GM23338 (cell line): ENCODE measurements around the gene ARHGEF28. TPM values are rescaled to one million over a fixed set of nuclear protein-coding genes. Genes with fewer than 3 reads are reported as not detected.

Source experiments
- ATAC-seq: fragments of 200-7000 bp; cut with Tn5 transposase; 3 replicates; pipeline ENCODE4 v1.9.1; 2020
- DNase-seq: peaks from one replicate; pipeline ENCODE4 v3.0.0-alpha.2; 2015; ENCODE audit warnings: low spot score
- H2AFZ ChIP-seq: fragments of 200-600 bp; sonication (generic); 2 replicates; pipeline ENCODE4 v1.8.0; 2016; ENCODE audit warnings: antibody characterized with exemption, mild to moderate bottlenecking, moderate library complexity
- H3F3A ChIP-seq: fragments of 200-600 bp; sonication (generic); replicated peaks from 2 replicates; pipeline ENCODE4 v1.8.0; 2017; ENCODE audit warnings: antibody characterized with exemption, mixed run types, low read depth
- H3K27ac ChIP-seq: fragments of 200-600 bp; sonication (generic); 2 replicates; pipeline ENCODE4 v1.6.1; 2016; ENCODE audit warnings: low read depth
- H3K27me3 ChIP-seq: fragments of 200-600 bp; sonication (generic); 2 replicates; pipeline ENCODE4 v1.8.0; 2016; ENCODE audit warnings: mild to moderate bottlenecking, mixed run types, moderate library complexity; ENCODE audit not compliant: insufficient read depth
- H3K36me3 ChIP-seq: fragments of 200-600 bp; sonication (generic); 2 replicates; pipeline ENCODE4 v1.8.0; 2016; ENCODE audit warnings: mild to moderate bottlenecking; ENCODE audit not compliant: insufficient read depth
- H3K4me1 ChIP-seq: fragments of 200-600 bp; sonication (generic); 2 replicates; pipeline ENCODE4 v1.8.0; 2016; ENCODE audit warnings: mild to moderate bottlenecking, moderate library complexity; ENCODE audit not compliant: insufficient read depth
- H3K4me2 ChIP-seq: fragments of 200-600 bp; sonication (generic); 2 replicates; pipeline ENCODE4 v1.7.1; 2017; ENCODE audit warnings: mixed run types
- H3K4me3 ChIP-seq: fragments of 200-600 bp; sonication (generic); 2 replicates; pipeline ENCODE4 v1.6.1; 2016; ENCODE audit warnings: mixed run types
- H3K79me2 ChIP-seq: fragments of 200-600 bp; sonication (generic); replicated peaks from 2 replicates; pipeline ENCODE4 v1.8.0; 2017; ENCODE audit warnings: mild to moderate bottlenecking; ENCODE audit not compliant: insufficient read depth
- H3K9me2 ChIP-seq: fragments of 200-600 bp; sonication (generic); 2 replicates; pipeline ENCODE4 v1.8.0; 2017; ENCODE audit not compliant: insufficient read depth
- H4K20me1 ChIP-seq: fragments of 200-600 bp; sonication (generic); replicated peaks from 2 replicates; pipeline ENCODE4 v1.8.0; 2017; ENCODE audit warnings: mild to moderate bottlenecking; ENCODE audit not compliant: insufficient read depth
- H3K27ac Mint-ChIP-seq: 2 replicates; pipeline ENCODE4 v1.8.0; 2020; ENCODE audit warnings: inconsistent platforms, mild to moderate bottlenecking, moderate library complexity, mixed read lengths
- H3K27me3 Mint-ChIP-seq: 3 replicates; pipeline ENCODE4 v1.8.0; 2022; ENCODE audit warnings: low read depth, mild to moderate bottlenecking, moderate library complexity, mixed read lengths, inconsistent platforms; ENCODE audit not compliant: insufficient read depth, poor library complexity
- H3K36me3 Mint-ChIP-seq: 3 replicates; pipeline ENCODE4 v1.8.0; 2021; ENCODE audit warnings: low read depth, mild to moderate bottlenecking, inconsistent platforms, moderate library complexity, mixed read lengths
- H3K4me1 Mint-ChIP-seq: 3 replicates; pipeline ENCODE4 v1.8.0; 2020; ENCODE audit warnings: mild to moderate bottlenecking, inconsistent platforms, mixed read lengths
- H3K4me3 Mint-ChIP-seq: 3 replicates; pipeline ENCODE4 v1.8.0; 2021; ENCODE audit warnings: moderate library complexity, mild to moderate bottlenecking, inconsistent platforms, mixed read lengths
- H3K9me3 Mint-ChIP-seq: 3 replicates; pipeline ENCODE4 v1.8.0; 2020; ENCODE audit warnings: moderate library complexity, mild to moderate bottlenecking, inconsistent platforms, mixed read lengths
- CREB1 ChIP-seq: fragments of 250-450 bp; sonication (Bioruptor Pico); IDR thresholded peaks from 2 replicates; pipeline ENCODE4 v1.5.0; 2020; ENCODE audit warnings: low read depth, mild to moderate bottlenecking, moderate library complexity
- ETS1 ChIP-seq: IDR thresholded peaks from 2 replicates; pipeline ENCODE4 v1.6.1; 2016; ENCODE audit warnings: antibody characterized with exemption
- EZH2 ChIP-seq: fragments of 200-600 bp; sonication (generic); IDR thresholded peaks from one replicate; pipeline ENCODE4 v1.8.0; 2017; ENCODE audit warnings: antibody characterized with exemption, mild to moderate bottlenecking, low read depth; ENCODE audit not compliant: unreplicated experiment
- EZH2phosphoT487 ChIP-seq: fragments of 200-600 bp; sonication (generic); IDR thresholded peaks from one replicate; pipeline ENCODE4 v1.8.1; 2018; ENCODE audit warnings: antibody characterized with exemption; ENCODE audit not compliant: unreplicated experiment
- JUNB ChIP-seq: IDR thresholded peaks from one replicate; pipeline ENCODE4 v1.6.1; 2016; ENCODE audit warnings: antibody characterized with exemption; ENCODE audit not compliant: unreplicated experiment
- NANOG ChIP-seq: IDR thresholded peaks from 2 replicates; pipeline ENCODE4 v1.6.1; 2016; ENCODE audit warnings: antibody characterized with exemption, borderline replicate concordance
- POLR2AphosphoS5 ChIP-seq: IDR thresholded peaks from 2 replicates; pipeline ENCODE4 v1.6.1; 2016; ENCODE audit warnings: antibody characterized with exemption, low read depth
- STAT1 ChIP-seq: IDR thresholded peaks from one replicate; pipeline ENCODE4 v1.6.1; 2016; ENCODE audit warnings: antibody characterized with exemption; ENCODE audit not compliant: unreplicated experiment
- ZNF114 ChIP-seq: fragments of 250-450 bp; sonication (Bioruptor Pico); IDR thresholded peaks from 2 replicates; pipeline ENCODE4 v1.5.0; 2020; ENCODE audit warnings: mild to moderate bottlenecking, moderate library complexity
- ZNF331 ChIP-seq: fragments of 250-450 bp; sonication (Bioruptor Pico); IDR thresholded peaks from 2 replicates; pipeline ENCODE4 v1.5.0; 2020; ENCODE audit warnings: low read depth, mild to moderate bottlenecking, moderate library complexity
- polyA plus RNA-seq: library from polyadenylated mRNA; unstranded; fragments of >200 nt; fragmentation: Nextera tagmentation; extraction: Ambion mirVana; gene quantifications from 2 replicates; pipeline ENCODE4 v1.2.1, GENCODE V29; 2016
- total RNA-seq: library from RNA; depleted of rRNA; stranded (reverse); fragments of >200 nt; shearing (Covaris generic); gene quantifications from 2 replicates; pipeline ENCODE4 v1.2.3, GENCODE V29; 2014
- TF ChIP-seq, protein P1 (sequence below): fragments of 250-450 bp; sonication (Bioruptor Pico); IDR thresholded peaks from 2 replicates; pipeline ENCODE4 v1.5.0; 2020; ENCODE audit warnings: mild to moderate bottlenecking, moderate library complexity
- TF ChIP-seq, protein P2 (sequence below), 2 experiments: fragments of 200-600 bp in 1 of 2; sonication (generic) in 1 of 2; conservative IDR thresholded peaks; 2 replicates each; pipeline versions ENCODE4 v1.5.1 to v1.6.1; 2016 to 2017; ENCODE audit warnings: antibody characterized with exemption in 2 of 2, low read depth in 2 of 2, mild to moderate bottlenecking in 2 of 2, moderate library complexity in 1 of 2
- TF ChIP-seq, protein P3 (sequence below): IDR thresholded peaks from one replicate; pipeline ENCODE4 v1.6.1; 2018; ENCODE audit warnings: antibody characterized with exemption; ENCODE audit not compliant: unreplicated experiment

ARHGEF28 gene
- total and polyA plus RNA-seq, 2 experiments from 2014 or later, result 0.39 to 1.0 TPM

DNA sequence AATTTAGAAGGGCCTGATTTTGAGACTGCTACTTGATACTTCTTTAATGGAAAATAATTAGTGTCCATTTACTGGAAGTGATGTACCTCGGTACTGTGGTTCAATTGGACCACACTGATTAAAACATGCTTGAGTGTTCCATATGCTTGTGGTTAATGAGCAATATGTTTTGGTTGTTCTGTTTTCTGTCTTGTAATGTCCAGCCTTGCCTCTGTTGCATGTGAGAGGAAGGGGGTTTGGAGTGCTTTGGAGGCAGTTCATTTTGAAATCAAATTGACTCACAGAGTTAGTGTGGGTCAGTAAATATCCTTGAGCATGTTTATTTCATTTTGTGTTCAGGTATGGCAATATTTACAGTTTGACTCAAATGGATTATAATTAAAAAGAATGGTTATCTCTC lies 334.4 kb downstream of the ARHGEF28 start:
- no peak overlapping the region for H2AFZ ChIP-seq
- TF ChIP-seq EZH2 (no peak), ZNF331 (CRISPR knock-in tag) (no peak), JUNB (no peak), CREB1 (no peak), EZH2phosphoT487 (no peak), POLR2AphosphoS5 (no peak), NANOG (no peak), ZNF114 (no peak), ETS1 (no peak), STAT1 (no peak)
- TF ChIP-seq, protein P1, sequence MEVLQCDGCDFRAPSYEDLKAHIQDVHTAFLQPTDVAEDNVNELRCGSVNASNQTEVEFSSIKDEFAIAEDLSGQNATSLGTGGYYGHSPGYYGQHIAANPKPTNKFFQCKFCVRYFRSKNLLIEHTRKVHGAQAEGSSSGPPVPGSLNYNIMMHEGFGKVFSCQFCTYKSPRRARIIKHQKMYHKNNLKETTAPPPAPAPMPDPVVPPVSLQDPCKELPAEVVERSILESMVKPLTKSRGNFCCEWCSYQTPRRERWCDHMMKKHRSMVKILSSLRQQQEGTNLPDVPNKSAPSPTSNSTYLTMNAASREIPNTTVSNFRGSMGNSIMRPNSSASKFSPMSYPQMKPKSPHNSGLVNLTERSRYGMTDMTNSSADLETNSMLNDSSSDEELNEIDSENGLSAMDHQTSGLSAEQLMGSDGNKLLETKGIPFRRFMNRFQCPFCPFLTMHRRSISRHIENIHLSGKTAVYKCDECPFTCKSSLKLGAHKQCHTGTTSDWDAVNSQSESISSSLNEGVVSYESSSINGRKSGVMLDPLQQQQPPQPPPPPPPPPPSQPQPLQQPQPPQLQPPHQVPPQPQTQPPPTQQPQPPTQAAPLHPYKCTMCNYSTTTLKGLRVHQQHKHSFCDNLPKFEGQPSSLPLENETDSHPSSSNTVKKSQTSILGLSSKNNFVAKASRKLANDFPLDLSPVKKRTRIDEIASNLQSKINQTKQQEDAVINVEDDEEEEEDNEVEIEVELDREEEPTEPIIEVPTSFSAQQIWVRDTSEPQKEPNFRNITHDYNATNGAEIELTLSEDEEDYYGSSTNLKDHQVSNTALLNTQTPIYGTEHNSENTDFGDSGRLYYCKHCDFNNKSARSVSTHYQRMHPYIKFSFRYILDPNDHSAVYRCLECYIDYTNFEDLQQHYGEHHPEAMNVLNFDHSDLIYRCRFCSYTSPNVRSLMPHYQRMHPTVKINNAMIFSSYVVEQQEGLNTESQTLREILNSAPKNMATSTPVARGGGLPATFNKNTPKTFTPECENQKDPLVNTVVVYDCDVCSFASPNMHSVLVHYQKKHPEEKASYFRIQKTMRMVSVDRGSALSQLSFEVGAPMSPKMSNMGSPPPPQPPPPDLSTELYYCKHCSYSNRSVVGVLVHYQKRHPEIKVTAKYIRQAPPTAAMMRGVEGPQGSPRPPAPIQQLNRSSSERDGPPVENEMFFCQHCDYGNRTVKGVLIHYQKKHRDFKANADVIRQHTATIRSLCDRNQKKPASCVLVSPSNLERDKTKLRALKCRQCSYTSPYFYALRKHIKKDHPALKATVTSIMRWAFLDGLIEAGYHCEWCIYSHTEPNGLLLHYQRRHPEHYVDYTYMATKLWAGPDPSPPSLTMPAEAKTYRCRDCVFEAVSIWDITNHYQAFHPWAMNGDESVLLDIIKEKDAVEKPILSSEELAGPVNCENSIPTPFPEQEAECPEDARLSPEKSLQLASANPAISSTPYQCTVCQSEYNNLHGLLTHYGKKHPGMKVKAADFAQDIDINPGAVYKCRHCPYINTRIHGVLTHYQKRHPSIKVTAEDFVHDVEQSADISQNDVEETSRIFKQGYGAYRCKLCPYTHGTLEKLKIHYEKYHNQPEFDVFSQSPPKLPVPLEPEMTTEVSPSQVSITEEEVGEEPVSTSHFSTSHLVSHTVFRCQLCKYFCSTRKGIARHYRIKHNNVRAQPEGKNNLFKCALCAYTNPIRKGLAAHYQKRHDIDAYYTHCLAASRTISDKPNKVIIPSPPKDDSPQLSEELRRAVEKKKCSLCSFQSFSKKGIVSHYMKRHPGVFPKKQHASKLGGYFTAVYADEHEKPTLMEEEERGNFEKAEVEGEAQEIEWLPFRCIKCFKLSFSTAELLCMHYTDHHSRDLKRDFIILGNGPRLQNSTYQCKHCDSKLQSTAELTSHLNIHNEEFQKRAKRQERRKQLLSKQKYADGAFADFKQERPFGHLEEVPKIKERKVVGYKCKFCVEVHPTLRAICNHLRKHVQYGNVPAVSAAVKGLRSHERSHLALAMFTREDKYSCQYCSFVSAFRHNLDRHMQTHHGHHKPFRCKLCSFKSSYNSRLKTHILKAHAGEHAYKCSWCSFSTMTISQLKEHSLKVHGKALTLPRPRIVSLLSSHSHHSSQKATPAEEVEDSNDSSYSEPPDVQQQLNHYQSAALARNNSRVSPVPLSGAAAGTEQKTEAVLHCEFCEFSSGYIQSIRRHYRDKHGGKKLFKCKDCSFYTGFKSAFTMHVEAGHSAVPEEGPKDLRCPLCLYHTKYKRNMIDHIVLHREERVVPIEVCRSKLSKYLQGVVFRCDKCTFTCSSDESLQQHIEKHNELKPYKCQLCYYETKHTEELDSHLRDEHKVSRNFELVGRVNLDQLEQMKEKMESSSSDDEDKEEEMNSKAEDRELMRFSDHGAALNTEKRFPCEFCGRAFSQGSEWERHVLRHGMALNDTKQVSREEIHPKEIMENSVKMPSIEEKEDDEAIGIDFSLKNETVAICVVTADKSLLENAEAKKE (CRISPR knock-in tag), result no peak
- TF ChIP-seq, protein P2, sequence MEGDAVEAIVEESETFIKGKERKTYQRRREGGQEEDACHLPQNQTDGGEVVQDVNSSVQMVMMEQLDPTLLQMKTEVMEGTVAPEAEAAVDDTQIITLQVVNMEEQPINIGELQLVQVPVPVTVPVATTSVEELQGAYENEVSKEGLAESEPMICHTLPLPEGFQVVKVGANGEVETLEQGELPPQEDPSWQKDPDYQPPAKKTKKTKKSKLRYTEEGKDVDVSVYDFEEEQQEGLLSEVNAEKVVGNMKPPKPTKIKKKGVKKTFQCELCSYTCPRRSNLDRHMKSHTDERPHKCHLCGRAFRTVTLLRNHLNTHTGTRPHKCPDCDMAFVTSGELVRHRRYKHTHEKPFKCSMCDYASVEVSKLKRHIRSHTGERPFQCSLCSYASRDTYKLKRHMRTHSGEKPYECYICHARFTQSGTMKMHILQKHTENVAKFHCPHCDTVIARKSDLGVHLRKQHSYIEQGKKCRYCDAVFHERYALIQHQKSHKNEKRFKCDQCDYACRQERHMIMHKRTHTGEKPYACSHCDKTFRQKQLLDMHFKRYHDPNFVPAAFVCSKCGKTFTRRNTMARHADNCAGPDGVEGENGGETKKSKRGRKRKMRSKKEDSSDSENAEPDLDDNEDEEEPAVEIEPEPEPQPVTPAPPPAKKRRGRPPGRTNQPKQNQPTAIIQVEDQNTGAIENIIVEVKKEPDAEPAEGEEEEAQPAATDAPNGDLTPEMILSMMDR (conservative IDR thresholded peaks at IDR 0.05; ENCODE audit: low read depth in 2 of 2), result no peak
- TF ChIP-seq, protein P3, sequence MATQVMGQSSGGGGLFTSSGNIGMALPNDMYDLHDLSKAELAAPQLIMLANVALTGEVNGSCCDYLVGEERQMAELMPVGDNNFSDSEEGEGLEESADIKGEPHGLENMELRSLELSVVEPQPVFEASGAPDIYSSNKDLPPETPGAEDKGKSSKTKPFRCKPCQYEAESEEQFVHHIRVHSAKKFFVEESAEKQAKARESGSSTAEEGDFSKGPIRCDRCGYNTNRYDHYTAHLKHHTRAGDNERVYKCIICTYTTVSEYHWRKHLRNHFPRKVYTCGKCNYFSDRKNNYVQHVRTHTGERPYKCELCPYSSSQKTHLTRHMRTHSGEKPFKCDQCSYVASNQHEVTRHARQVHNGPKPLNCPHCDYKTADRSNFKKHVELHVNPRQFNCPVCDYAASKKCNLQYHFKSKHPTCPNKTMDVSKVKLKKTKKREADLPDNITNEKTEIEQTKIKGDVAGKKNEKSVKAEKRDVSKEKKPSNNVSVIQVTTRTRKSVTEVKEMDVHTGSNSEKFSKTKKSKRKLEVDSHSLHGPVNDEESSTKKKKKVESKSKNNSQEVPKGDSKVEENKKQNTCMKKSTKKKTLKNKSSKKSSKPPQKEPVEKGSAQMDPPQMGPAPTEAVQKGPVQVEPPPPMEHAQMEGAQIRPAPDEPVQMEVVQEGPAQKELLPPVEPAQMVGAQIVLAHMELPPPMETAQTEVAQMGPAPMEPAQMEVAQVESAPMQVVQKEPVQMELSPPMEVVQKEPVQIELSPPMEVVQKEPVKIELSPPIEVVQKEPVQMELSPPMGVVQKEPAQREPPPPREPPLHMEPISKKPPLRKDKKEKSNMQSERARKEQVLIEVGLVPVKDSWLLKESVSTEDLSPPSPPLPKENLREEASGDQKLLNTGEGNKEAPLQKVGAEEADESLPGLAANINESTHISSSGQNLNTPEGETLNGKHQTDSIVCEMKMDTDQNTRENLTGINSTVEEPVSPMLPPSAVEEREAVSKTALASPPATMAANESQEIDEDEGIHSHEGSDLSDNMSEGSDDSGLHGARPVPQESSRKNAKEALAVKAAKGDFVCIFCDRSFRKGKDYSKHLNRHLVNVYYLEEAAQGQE, result no peak
- no peak overlapping the region for H3K4me3 ChIP-seq
- no peaks in the 10 kb centered on the region for H3K36me3 Mint-ChIP-seq
- no peaks in the 10 kb centered on the region for H3K9me3 Mint-ChIP-seq
- H3K27ac ChIP-seq, result no peak overlapping the region
- H3K27ac Mint-ChIP-seq, result no peak overlapping the region
- H3K79me2 ChIP-seq, result no peaks in the 10 kb centered on the region
- H3F3A ChIP-seq, result no peaks in the 10 kb centered on the region
- H3K4me1 ChIP-seq, result no peaks in the 10 kb centered on the region
- H3K27me3 ChIP-seq, result no peaks in the 10 kb centered on the region
- no peak overlapping the region for H3K4me3 Mint-ChIP-seq
- H3K27me3 Mint-ChIP-seq, result no peaks in the 10 kb centered on the region
- H3K36me3 ChIP-seq, result no peaks in the 10 kb centered on the region
- H4K20me1 ChIP-seq, result no peaks in the 10 kb centered on the region
- H3K4me1 Mint-ChIP-seq, result no peaks in the 10 kb centered on the region
- H3K4me2 ChIP-seq, result no peak overlapping the region
- no peak for ATAC-seq
- no peaks in the 10 kb centered on the region; the same call in 1 of the 2 replicates for H3K9me2 ChIP-seq
- DNase-seq, result no peak
